GM21528 (cell line): Measurements from ENCODE around the gene PPP2R2B.

ENCODE experiments used
- ATAC-seq: cut with Tn5 transposase; IDR thresholded peaks from one replicate; pipeline ENCODE4 v1.9.1; 2021; ENCODE audit warnings: mild to moderate bottlenecking, moderate library complexity; ENCODE audit not compliant: unreplicated experiment, low FRiP score

PPP2R2B gene

DNA sequence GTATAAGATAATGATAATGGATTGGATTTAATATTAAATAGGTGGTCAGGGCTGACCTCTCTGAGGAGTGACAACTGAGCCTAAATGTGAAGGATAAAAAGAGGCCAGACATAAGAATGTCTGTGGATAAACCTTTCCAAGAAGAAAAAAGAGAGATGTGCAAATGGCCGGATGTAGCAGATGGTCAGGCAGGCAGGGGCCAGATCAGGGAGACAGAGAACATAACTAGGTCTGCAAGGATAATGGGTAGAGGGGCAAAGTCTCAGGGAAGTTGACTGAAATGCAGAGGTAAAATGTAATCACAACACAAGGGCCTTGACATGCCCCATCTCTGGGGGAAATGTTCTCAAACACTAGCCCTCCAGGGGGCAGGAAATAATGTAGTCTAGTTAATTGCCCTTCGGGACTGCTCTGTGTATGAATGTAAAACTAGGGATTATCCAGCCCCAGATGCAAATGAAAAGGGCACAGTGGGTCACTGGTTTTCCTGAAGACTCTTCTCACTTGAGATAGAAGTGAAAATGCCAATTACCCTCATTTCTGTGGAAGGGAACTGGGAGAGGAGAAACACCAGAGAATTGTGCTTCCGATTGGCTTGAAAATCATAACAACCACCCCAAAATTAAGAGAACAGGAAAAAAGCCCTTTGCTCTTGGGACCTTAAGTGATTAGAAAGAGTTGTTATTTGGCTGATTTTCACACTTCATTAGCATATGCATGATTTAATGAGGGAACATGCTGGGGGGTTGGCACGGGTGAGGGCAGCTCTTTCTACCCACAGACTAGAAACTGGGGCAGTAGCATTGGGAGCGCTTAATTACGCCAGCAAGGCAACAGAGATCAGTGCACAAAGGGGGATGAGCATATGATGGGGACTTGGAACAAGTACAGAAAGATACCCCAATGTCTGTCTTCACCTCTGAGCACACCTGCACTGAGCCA, 88.6 kb downstream of the PPP2R2B start:
- ATAC-seq = no peak

DNA sequence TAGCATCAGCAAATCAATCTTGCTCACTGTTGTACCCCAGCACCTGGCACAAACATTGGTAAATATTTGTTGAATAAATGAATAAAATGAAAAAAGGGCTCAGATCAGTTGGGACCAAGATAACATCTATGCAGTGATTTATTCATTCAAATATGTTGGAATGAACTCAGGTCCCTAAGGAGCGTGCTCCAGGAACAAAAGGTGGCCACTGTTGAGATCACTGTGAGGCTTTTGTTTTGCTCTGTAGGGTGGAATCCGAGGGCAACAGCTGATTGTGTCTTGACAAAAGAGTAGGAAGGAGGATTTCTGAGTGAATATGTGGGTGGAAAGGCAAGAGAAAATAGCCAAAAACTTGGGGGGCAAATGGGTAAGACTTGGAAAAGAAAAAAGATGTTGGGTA, 89.7 kb downstream of the PPP2R2B start:
- ATAC-seq = no peak

DNA sequence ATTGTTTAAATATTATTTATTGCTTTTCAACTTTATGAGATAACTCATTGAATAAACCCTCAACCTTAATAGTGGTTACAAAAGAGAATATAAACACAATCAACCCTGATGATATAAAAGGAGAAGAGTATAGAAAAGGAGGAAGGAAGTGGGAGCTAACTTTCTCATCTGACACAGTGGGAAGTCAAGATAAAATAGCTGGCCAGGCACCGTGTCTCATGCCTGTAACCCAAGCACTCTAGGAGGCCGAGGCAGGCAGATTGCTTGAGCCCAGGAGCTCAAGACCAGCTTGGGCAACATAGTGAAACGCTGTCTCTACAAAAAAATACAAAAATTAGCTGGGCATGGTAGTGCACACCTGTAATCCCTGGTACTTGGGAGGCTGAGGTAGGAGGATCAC, 93.5 kb downstream of the PPP2R2B start:
- no peak for ATAC-seq

DNA sequence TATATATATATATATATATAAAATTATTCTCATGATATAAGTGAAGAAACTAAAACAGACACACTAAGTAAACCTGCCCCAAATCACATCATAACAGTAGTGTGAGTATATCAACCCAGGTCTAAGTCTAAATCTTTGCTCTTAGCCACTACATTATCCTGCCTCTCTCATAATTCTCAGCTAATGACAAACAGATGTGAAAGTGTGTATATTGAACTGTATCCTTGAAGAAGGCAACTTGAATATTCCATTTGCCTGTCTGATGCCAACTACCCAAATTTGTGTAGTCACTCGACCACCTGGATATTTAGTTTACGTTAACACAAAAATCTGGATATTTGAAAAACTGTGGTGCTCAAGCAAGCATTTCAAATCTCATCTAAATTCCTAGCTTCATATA, 97.4 kb downstream of the PPP2R2B start:
- no peak for ATAC-seq

DNA sequence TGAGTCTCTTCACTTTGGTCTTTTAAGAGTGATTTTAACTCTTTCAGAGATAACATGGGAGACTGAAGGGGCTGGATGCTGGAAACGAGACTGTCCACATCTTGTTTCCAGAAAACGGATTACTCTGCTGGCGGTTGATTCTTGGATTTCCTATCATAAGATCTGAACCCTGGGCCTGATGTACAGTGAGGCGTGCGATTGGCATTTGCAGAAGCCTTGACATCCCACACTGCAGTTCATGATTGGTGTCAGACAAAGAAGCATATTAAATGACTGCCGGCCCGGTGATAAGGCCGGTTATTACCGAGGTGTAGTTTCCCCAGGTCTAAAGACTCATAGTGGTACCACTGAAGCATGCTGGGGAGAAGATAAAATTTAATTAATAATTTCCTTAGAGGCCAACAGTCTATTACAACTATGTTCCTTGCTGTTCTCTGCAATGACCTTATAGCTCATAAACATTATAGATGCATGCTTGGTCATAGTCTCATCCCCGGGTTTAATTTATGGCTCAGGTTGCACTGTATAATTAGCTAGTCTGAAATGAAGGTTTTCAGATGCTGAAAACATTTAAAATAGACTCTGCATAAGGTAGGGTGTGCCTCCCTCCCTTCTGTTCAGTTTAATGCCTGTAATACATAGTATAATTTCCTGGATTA, 99.2 kb downstream of the PPP2R2B start:
- ATAC-seq = no peak

DNA sequence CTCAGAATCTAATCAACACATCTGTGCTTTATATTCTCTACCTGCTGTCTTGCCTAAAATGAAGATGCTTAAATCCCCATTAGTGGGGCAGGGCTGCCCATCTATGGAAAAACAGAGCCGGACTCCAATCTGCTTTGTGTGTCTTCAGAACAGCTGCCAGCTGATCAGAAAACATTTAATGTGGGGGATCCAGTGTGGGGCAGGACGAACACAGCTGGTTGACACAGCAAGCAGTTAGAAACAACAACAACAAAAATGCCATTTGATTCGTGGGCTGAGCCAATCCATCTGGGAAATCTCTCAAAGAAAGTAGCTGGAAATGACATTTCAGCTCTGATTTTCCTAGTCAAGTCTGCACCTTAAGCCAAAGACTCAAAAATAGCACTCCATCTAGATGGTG, 99.8 kb downstream of the PPP2R2B start:
- ATAC-seq = no peak

DNA sequence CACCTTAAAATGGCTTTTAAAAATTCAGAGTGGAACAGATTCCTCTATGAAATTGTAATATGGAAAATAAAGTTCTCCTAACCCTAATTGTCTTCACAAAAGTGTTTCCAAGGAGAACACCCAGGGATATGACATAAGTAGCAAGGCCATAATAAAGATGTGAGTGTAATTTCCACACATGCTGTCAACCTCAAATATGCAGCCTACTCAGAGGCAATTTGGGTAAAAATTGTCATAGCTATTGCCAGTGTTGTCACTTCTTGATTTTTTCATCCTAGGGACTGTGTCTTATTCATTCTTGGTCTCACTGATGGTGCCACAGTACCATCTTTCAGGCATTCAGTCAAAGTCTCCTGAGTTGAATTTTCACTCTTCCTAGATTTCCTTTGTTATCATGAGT, 100.3 kb downstream of the PPP2R2B start:
- ATAC-seq = no peak

DNA sequence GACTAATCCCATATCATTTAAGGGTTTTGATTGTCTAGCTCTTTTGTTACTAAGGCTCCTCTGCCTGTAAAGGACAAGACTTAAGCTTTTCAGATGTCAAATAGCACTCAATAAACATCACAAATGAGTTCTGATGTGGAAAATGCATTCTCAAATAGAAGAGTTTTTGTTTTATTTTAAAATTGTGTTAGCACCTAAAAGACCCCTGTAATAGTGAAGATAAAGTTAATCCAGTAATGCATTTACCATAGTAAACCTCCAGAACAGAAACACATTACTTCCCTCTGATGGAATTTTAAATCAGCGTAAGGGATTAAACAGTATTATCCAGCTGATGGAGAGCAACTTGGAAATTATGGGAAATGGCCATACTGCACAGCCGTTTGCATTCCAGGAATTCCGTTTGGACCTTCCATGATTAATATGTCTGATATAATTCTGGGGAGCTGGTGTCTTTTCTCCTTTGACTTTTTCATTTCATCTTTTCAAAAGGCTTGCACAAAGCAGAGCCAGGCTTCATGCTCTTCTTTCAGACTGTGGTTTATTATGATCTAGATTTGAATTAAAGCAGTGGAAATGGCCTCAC, 105.6 kb downstream of the PPP2R2B start:
- no peak for ATAC-seq

DNA sequence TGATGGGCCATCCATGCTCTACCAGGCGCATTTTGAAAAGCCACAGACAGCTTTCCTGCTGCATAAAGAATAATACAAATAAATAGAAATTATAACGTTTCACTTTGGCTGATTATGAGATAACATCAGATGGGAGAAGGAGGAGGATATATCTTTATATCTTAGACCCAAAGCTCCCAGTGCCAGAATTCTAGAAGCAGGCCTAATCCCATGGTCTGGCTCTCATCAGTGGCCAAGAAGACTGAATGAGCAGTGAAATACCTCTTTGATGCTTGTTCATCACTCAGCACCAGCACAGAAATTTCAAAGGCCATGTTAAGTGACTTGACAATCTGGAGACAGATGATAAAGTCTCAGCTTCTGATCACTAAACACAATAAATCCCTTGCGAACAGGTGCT, 107.6 kb downstream of the PPP2R2B start:
- no peak for ATAC-seq

DNA sequence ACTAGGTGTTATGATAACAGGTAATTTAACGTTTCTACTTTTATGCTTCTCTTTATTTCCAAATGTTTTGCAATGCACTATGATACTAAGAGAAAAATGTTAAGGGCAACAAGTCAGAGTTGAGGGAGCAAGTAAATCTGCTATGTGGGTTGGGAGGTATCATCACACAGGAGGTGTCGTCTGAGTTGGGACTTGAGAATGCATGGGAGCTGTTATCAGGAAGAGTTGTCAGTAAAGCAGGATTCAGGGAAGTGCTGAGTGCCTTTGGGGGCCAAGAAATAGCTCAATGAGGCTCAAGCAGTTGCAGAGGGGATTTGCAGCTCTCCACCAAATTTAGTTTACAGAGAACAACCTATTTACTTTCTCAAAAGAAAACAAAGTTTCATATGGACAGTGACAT, 108.0 kb downstream of the PPP2R2B start:
- no peak for ATAC-seq

DNA sequence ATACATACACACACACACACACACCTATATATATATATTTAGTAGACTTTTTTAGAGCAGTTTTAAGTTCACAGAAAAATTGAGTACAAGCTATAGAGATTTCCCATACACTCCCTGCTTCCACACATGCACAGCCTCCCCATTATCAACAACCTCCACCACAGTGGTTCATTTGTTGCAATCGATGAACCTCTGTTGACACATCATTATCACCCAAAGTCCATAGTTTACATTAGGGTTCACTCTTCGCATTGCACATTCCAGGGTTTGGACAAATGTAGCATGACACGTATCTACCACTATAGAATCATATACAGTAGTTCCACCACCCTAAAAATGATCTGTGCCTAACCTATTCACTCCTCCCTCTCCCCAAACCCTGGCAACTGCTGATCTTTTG, 111.0 kb downstream of the PPP2R2B start:
- no peak for ATAC-seq

DNA sequence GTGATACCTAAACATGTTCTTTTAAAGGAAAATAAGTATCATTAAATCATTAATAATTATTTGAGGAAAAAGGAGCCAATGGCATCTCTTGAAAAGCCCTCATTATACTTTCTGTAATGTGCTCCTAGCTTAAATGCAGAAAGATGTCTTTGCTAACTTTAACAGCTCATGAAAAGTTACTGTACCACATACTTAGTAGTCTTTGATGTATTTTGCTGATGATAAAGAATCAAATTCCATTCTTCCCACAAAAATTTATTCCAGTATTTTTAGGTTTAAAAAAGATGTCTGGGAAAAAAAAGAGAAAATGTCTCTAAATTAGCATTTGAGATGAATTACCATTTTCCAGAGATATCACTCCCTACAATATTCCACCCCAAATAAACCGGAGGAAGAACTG, 112.5 kb downstream of the PPP2R2B start:
- ATAC-seq = no peak

DNA sequence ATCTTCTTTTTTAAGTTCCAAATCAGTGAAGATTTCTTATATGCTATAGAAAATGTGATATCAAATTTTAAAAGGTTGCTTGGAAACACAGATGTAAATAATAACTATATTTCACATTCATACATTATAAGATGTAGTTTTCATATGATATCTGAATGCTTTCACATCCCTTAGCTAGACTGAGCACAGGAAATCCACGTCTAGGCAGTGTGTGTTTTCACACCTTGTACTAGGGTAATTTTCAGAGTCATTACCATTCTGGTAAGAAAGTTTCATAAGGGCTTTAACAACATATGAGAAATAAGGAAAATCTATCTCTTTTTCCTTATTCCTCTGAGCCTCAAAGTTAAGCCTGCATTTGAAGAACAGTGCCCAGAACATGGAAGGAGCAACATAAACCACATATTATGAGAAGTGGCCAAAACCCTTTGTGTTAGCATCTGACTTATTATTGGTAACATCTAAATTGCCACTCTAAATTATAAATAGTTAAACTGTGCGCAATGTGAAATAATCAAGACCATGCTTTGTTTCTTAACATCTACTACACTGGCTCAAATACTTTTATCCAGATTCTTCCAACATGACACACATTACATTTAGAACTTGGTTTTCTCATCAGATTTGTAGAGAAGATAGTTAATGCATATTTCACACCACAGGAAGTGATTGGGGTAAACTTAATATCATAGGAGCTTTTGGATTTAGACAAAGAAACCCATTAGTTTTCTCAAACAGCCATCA, 113.3 kb downstream of the PPP2R2B start:
- ATAC-seq = no peak

DNA sequence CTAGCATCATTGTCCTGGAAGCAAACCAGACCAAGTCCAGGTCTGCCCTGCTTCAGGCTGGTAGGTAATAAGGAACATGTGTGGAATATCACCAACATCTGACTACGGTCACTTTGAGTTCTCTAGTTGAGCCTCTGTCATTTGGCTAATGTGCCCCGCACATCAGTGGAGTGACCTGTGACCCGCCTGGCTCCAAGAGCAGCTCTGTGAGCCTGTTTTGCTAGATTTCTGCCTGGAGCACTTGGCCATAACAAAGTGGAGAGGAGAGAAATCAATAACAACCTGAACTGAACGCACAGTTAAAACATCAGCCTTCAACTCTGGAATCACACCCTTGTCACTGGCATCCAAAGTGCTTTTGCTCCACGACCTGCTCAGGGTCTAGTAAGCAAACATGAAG, 115.7 kb downstream of the PPP2R2B start:
- no peak for ATAC-seq

DNA sequence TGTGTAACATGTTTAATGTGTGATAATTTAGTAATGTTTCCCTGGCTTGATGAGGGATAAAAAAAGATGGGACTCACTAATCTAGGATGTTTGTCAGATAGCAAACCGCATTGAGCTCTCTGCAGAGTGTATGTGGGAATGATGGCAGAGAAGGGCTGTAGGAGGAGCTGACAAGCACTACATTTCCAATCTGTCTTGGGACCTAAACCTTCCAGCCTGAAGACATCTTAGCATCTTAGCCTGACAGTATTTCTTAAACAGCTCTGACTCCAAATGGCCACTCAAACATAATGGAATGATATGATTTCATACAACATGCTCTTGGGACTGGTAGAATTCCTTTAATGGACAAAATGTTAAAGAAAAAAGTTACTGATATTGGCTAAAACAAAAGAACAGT, 116.7 kb downstream of the PPP2R2B start:
- no peak for ATAC-seq

DNA sequence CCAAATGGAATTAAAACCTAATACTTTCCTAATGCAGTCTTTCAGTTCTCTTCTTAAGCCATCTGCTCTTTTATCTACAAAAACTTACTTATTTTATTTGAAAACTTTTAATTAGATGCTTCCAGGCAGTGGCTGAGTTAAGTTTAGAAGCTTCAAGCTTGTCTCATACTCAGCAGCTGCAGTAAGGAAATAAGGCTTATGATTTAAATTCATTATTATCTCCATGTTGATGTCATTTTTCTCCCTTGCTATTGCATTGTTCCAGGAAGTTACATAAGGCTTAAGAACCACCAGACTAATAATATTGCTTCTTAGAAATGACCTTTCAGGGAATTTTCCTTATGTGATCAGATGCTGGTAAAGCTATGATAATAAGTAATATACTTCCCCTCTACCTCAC, 119.6 kb downstream of the PPP2R2B start:
- ATAC-seq = no peak

DNA sequence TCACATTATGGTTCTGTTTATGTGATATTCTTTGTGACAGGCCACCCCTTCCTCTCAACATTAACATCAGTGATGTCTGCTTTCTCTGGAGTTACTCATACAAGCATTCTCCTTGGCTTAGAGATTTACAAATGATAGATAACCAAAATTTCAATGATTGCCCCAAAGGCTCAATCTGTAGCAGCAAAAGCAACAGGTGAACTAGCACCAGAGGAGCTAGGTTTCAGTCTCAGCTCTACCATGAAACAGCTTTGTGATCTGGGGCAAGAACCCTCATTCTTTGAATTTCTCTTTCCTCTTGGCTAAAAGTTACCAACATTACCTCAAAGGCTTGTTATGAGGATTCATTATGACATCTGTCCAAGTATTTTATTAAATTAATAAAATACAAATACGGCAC, 120.5 kb downstream of the PPP2R2B start:
- no peak for ATAC-seq

DNA sequence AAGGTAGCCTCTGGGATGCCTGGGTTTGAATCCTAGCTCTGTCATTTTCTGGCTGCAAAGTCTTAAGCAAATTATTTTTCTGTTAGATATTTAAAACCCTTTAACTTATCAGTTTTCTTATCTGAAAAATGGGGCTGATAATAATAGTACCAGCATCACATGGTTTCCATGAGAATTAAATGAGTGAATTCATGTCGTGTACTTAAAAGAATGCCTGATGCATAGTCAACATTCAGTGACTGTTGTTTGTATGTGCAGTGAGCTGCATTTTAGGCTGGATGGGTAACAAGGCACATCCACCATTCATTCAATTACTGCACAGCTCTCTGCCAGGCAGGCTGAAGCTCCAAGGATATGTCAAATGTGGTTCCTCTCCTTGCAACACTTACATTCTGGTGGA, 122.0 kb downstream of the PPP2R2B start:
- ATAC-seq = no peak

DNA sequence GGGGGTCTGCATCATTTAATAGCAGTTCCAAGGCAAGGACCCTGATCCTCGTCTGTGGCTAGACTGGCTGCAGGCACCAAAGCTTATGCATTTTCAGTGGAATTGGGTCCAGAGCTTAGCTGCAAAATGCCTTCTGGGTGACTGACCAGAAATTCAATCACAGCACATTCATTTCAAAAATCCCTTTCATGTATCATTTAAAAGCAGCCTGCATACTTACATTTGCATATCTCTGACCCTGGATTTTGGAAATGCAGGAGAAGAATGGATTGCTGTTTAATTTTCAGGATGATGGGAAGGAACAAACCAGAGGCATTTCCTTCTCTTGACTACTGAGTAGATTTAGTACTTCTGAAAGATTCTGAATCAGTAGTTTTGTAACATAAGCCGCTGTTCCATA, 122.8 kb downstream of the PPP2R2B start:
- ATAC-seq = no peak

DNA sequence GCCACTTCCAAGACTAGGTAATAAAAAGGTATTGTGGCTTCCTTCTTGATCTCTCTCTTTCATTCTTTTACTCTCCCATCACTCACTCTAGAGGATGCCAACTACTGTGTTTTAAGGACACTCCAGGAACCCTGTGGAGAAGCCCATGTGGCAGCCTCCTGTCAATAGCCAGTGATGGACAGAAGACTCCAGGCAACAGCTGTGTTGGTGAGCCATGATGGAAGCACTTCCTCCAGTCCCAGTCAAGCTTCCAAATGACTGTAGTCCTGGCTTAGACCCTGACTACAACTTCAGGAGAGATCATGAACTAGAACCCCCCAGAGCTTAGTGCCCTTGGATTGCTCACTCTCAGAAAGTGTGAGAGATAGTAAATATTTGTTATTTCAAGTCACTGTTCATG, 123.9 kb downstream of the PPP2R2B start:
- no peak for ATAC-seq

DNA sequence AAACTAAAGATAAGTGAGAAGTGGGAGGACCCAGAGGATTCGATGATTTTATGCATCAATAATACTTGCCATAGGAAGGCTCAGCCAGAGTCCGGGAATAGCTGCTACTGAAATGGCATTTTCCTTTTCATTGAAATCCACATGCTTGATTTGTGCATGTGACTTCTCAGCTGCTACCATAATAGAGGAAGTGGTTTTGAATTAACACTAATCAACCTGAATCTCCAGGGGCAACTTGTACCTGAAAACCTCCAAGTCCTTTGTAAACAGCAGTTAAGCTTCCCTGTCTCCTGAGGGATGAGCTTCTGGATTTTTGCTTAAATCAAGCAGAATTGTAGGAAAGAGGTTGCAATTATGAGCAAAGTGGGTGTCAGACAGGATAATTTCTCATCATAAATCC, 124.9 kb downstream of the PPP2R2B start:
- no peak for ATAC-seq
